Right lung (tissue), 5 donors: ENCODE results near the gene NRDE2. TPM values are rescaled to one million over a fixed set of nuclear protein-coding genes. Genes with fewer than 3 reads are reported as not detected.

Experiments
- DNase-seq, 2 donors: peaks; one replicate each; pipeline ENCODE4 v3.0.0-alpha.2; 2013
- polyA plus RNA-seq, 5 donors: library from polyadenylated mRNA; unstranded; fragments of 120-200 nt; gene quantifications; one replicate each; pipeline versions ENCODE4 v1.2.1 to v1.2.3, GENCODE V29; 2013; ENCODE audit warnings: inconsistent platforms in 1 of 5, low replicate concordance in 1 of 5; ENCODE audit not compliant: insufficient read length in 5 of 5, insufficient read depth in 1 of 5

Gene NRDE2
- polyA plus RNA-seq, 5 donors: 17.4 to 24.7 (median 20.0) TPM

GRCh38 chr14:90301122-90301521 lies 30.6 kb downstream of the NRDE2 start:
- DNase-seq: no peak

DNA sequence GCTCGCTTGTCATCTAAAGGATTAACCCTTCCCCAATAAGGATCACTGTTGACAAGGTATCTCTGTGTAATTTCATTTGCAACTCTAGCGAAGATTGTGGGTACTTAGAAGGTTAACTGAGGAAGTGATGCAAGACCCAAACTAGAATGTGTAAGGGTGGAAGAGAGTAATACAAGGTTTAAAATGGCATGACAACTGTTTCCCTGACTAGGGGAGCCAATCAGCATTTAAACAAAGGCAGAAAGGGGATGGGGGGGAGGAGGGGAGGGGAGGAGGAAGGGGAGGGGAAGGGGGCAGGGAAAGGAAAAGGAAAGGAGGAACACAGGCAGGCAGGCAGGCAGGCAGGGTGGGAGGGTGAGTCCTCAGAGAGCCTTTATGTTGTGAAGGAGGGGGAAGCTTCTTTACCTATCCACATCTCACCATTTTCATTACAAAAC lies 31.1 kb downstream of the NRDE2 start:
- no peak for DNase-seq

DNA sequence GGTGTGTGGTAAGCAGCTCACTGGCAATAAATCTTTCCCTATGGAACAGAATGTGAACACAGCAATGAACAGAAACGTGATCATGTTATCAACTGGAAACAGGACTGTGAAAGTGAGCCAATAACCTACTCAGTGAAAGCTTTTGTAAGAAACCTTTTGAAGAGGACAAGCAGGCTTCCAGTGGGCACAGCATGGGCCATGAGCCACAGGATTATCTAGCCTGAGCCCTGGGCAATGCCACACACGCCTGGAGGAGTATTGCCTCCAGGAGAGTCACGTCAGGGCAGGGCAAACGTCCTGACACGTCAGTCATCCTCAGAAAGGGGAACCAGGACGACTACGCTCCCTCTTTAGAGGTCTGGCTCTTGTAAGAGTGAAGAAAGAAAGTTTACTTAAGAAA lies 32.3 kb downstream of the NRDE2 start:
- DNase-seq: no peak

DNA sequence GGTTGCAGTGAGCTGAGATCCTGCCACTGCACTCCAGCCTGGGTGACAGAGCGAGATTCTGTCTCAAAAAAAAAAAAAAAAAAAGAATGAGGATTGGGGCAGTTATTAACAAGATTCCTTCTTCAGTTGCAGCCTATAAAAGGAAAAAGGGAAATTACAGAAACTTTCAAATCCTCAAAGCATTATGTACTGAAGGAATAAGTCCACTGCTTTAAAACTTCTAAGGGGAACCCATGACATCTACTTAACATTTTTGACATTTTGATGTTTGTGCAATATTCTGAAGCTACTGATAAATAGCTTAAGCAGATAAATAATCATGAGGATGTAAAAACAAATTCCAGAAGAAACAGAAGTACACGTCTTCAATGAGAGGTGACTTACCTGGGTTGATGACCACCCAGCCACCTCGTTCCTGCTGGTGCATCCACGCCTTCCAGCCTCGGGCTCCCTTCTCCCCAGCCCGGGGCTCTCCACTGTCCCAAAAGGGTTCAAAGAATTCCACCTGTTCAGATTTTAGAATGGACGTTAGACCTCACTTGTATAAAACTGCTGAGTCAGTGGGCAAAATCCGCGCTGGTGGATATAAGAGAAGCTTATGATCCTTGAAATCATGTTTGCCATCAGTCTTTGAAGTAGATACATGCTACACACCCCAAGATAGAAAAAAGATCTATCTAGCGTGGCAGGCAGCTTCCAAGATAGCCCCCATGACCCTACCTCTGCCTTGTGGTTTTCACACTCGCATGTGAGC lies 33.7 kb downstream of the NRDE2 start:
- no peak for DNase-seq

DNA sequence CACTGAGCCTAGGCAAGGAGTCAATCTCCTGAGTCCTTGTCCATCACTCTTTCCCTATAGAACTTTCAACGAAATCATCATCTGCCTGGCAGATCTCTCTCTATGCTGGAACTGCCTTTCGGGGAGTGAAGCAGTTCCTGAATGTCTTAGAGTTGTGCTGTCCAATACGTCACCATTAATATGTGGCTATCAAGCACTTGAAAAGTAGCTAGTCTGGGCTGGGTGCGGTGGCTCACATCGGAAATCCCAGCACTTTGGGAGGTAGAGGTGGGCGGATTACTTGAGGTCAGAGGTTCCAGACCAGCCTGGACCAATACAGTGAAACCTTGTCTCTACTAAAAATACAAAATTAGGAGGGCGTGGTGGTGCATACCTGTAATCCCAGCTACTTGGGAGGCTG lies 35.1 kb downstream of the NRDE2 start:
- no peak for DNase-seq

GRCh38 chr14:90295870-90296516 lies 35.7 kb downstream of the NRDE2 start:
- no peak for DNase-seq

GRCh38 chr14:90294872-90295271 lies 36.9 kb downstream of the NRDE2 start:
- DNase-seq: no peak

- no peak for DNase-seq
Observed at GRCh38 chr14:90293766-90294730, 37.7 kb downstream of the NRDE2 start.

GRCh38 chr14:90291699-90292098 lies 40.0 kb downstream of the NRDE2 start:
- DNase-seq: no peak

DNA sequence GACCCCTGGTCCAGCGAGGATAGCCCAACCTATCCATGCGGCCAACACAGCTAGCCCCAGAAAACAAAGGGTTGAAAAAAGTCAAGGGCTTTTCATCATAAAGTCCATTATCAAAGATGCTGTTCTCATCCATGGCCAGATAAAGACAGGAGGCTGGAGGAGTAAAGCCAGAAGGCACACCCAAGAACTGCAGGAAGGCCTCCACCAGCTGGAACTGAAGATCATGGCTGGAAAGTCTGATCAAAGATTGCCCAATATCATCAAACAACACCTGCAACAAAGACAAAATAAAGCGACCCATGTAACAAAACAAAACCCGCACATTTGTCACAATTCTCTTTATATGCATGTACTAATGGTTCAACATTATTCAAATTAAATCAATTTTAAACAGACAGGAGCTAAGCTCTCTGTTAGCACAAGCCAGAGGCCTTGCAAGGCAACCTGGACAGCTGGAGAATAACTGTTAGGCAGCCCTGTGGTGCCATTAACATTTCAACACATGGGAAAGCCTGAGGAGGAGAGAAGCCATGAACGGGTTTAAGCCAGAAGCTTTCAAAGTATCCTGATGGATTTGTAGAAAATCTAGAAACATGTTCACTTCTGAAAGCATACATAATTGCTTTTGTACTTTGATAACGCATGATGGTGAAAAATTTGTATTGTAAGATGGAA lies 41.3 kb downstream of the NRDE2 start:
- DNase-seq: no peak

GRCh38 chr14:90288651-90289355 lies 42.9 kb downstream of the NRDE2 start:
- DNase-seq: peak; percentile 11 to 15

GRCh38 chr14:90287791-90288190 lies 44.0 kb downstream of the NRDE2 start:
- no peak for DNase-seq

- DNase-seq: no peak
Observed at GRCh38 chr14:90281756-90282155, 50.0 kb downstream of the NRDE2 start.

DNA sequence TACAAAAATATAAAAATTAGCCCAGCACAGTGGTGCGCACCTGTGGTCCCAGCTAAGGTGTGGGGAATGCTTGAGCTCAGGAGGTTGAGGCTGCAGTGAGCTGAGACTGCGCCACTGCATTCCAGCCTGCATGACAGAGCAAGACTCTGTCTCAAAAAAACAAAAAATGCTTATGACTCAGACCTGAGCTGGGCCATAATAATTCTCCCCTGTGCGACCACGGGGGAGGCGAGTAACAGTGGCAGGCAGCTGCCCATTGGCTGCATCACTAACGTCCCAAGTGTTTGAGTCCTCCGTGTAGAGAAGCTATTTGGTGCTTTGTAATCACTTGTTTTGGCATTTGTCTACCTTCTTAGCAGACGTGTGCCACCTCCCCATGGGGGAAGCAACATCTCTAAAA lies 50.5 kb downstream of the NRDE2 start:
- no peak for DNase-seq

DNA sequence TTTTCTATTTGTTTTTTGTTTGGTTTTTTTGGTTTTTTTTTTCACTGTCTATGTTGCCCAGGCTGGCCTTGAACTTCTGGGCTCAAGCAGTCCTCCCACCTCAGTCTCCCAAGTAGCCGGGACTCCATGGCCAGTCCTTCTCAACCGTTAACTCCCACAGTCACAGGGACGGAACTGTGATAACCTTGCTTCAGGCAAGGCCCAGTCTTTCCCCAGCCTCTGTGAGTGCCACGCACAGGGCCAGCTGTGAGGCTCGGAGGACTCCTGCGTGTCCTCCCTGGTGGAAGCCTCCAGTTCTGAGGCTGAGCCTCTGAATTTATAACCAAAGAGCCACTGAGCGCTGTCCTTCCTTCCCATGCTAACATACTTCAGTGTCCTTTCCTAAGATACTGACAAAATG lies 51.6 kb downstream of the NRDE2 start:
- DNase-seq: no peak

DNA sequence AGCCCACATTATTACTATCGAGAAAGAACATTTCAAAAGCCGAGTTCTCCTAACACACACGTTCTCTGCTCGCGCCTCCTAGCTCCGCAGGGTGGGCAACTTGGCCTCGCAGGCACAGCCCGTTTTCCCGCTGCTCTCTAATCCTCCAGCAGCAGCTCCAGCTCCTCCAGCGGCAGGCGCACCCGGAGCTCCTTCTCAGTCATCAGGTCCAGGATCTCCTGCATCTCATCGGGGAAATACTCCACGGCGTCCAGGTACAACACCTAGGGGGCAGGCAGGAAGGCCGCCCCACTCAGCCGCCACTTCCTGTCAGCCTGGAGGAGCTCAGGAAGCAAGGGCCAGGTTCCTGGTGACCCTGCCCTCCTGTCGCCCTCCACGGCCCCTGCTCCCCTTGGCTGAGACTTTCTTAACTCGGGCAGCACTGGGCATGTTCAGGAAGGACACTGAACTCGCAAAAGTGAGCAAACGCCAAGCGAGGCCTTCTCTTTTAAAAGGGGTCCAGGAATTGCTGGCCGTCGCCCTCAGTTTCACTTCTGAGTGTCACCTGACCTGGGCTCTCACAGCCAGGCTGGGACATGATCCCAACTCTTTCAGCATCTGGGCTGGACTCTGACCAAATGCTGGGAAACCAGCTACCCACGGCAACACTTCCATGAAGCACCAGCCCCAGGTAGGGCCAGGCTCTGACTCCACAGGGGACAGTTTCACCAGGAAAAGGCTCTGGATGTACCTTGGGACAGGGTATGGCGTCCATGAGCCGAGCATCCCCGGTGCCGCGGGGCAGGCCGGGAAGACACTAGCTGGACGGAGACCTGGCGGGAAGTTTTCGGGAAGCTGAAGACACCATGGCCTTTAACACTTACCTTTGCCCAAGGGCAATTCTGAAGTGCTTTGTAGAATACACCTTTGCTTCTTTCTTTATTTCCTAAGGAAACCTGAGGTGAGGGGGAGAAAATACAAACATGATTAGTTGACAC lies 53.3 kb downstream of the NRDE2 start:
- no peak for DNase-seq

DNA sequence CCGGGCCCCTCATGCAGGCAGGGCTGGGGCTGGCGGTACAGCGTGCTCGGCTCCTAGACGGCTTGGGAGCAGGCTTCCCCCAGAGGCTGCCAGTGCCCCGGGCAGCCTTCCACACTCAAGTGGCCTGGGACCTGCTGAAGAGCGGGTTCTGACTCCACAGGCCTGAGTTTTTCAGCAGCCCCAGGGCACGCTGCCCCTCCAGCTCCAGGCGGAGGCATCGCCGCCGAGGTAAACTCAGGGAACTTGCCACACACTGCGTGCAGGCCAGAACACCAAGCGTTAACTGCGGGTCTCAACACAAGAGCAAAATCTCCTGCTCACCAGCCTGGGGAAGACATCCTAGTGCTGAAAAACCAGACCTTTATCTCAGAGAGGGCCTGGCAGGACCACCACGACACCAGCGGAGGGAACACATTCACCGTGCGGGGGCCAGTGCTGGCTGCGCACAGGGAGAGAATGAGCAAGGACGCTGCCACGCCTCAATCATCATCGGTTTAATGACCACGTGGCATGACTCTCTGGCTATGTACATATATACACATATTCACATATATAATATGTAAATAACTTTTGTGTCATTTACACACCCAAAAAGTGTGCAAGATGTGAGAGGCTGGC lies 54.1 kb downstream of the NRDE2 start:
- DNase-seq: no peak

DNA sequence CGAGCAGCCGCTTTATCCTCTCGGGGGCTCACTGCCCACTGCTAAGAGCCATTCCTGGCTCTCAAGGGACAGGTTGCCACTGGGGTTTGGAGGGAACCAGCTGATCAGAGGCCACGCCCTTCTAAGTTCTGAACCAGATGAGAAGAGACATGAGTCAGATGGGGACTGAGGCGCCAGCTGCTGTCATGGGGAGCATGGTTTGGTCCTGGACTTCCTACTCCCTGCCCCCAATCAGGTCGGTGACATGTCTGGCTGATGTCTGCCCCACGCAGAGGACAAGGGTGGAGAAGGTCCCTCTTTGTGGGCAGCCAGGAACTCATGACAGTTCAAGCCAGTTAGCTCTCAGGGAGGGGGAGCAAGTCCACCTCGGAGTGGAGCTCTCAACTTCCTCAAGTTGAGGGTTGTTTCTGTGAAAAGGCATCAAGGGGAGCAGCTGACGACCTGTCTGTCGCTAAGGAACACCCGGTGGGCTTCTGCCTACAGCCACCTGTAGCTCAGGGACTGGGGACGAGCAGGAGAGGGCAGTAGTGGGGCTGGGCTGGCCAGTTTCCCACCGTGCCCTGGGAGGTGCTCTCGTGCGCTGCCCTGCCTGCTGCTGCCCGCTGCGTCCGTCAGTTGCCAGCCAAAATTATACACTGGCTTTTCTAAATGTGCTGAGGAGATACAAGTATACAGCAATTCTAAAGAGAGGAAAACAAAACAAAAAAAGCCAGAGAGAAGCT lies 54.9 kb downstream of the NRDE2 start:
- DNase-seq: no peak

GRCh38 chr14:90275820-90276219 lies 55.9 kb downstream of the NRDE2 start:
- DNase-seq: no peak
